Endothelial cell of umbilical vein (primary cell): ENCODE measurements around the gene CNTNAP1. TPM values are rescaled to one million over a fixed set of nuclear protein-coding genes. Genes with fewer than 3 reads are reported as not detected.

ENCODE experiments used
- BruUV-seq: library from RNA; stranded (reverse); fragments of 400-500 nt; replicated peaks from 2 replicates; lab custom pipeline; 2021; lab: Mats Ljungman, UMichigan
- CTCF ChIA-PET: fragments of 300-600, 350-600 bp; sonication (Branson Sonifier 250); formaldehyde crosslinking; loops from one replicate; lab custom pipeline; 2021; ENCODE audit warnings: antibody characterized with exemption, inconsistent platforms; lab: Charles Lee
- POLR2A ChIA-PET: fragments of 300-600, 350-600 bp; sonication (Branson Sonifier 250); formaldehyde crosslinking; loops from one replicate; lab custom pipeline; 2021; ENCODE audit warnings: antibody characterized with exemption, inconsistent platforms; lab: Charles Lee
- DNase-seq: peaks from one replicate; pipeline ENCODE4 v3.0.0-alpha.2; 2011; ENCODE audit warnings: low read depth, low spot score
- FAIRE-seq: peaks from 2 replicates; lab custom pipeline; 2011; peaks lifted over from hg19 to GRCh38; lab: Jason Lieb, UNC
- H2AFZ ChIP-seq: 2 replicates; pipeline ENCODE4 v1.6.0; 2012; ENCODE audit warnings: low read depth, low read length, control low read depth, inconsistent platforms
- H3K27ac ChIP-seq: 2 replicates; pipeline ENCODE4 v1.5.1; 2011; ENCODE audit warnings: low read depth, mild to moderate bottlenecking, control low read depth, low read length, moderate library complexity; ENCODE audit not compliant: insufficient read depth
- H3K27me3 ChIP-seq, 2 experiments: 2 replicates each; pipeline versions ENCODE4 v1.6.0 to v1.6.1; 2011; ENCODE audit warnings: low read length in 2 of 2, mixed read lengths in 1 of 2; ENCODE audit not compliant: control insufficient read depth in 2 of 2, insufficient read depth in 2 of 2
- H3K36me3 ChIP-seq, 2 experiments: 2 replicates in 1 of 2; 3 replicates in 1 of 2; pipeline ENCODE4 v1.5.1; 2011; ENCODE audit warnings: low read length in 2 of 2, mild to moderate bottlenecking in 1 of 2, moderate library complexity in 1 of 2; ENCODE audit not compliant: control insufficient read depth in 2 of 2, insufficient read depth in 2 of 2; ENCODE audit errors: extremely low read depth in 1 of 2
- H3K4me1 ChIP-seq: 3 replicates; pipeline ENCODE4 v1.5.1; 2011; ENCODE audit warnings: mild to moderate bottlenecking, low read length; ENCODE audit not compliant: control insufficient read depth, insufficient read depth; ENCODE audit errors: extremely low read depth
- H3K4me2 ChIP-seq: 2 replicates; pipeline ENCODE4 v1.6.1; 2011; ENCODE audit warnings: low read length, control low read depth, mixed read lengths; ENCODE audit not compliant: insufficient read depth
- H3K4me3 ChIP-seq, 3 experiments: fragments of 200-600 bp in 1 of 3; sonication (generic), shearing (Covaris generic) in 1 of 3; replicated peaks in 1 of 3; 2 replicates each; pipeline ENCODE4 v1.5.1; 2011 to 2016; ENCODE audit warnings: control low read depth in 3 of 3, low read length in 3 of 3, mild to moderate bottlenecking in 2 of 3, inconsistent platforms in 1 of 3, low read depth in 1 of 3, moderate library complexity in 1 of 3; ENCODE audit not compliant: insufficient read depth in 1 of 3
- H3K79me2 ChIP-seq: 2 replicates; pipeline ENCODE4 v1.6.0; 2012; ENCODE audit warnings: low read length, inconsistent platforms; ENCODE audit not compliant: control insufficient read depth, insufficient read depth
- H3K9ac ChIP-seq: replicated peaks from 2 replicates; pipeline ENCODE3; 2011; ENCODE audit warnings: low read length, control low read depth; ENCODE audit not compliant: insufficient read depth; ENCODE audit errors: extremely low read depth
- H3K9me1 ChIP-seq: replicated peaks from 3 replicates; pipeline ENCODE4 v1.6.0; 2011; ENCODE audit warnings: mild to moderate bottlenecking, low read length; ENCODE audit not compliant: control insufficient read depth, insufficient read depth; ENCODE audit errors: extremely low read depth
- H3K9me3 ChIP-seq: replicated peaks from 2 replicates; pipeline ENCODE4 v1.5.1; 2012; ENCODE audit warnings: low read length, inconsistent platforms; ENCODE audit not compliant: control insufficient read depth, insufficient read depth
- H4K20me1 ChIP-seq: replicated peaks from 2 replicates; pipeline ENCODE3; 2011; ENCODE audit warnings: mild to moderate bottlenecking, low read length; ENCODE audit not compliant: control insufficient read depth, insufficient read depth; ENCODE audit errors: extremely low read depth
- CTCF ChIP-seq, 2 donors: IDR thresholded peaks; 1 replicate in 1 of 2; 2 replicates in 1 of 2; pipeline ENCODE4 v1.5.1; 2011; ENCODE audit warnings: low read length in 2 of 2, mild to moderate bottlenecking in 2 of 2, moderate library complexity in 2 of 2, control low read depth in 1 of 2, inconsistent platforms in 1 of 2, low read depth in 1 of 2; ENCODE audit not compliant: insufficient read depth in 1 of 2; ENCODE audit errors: extremely low read depth in 1 of 2
- EZH2 ChIP-seq: IDR thresholded peaks from 2 replicates; pipeline ENCODE4 v1.6.1; 2012; ENCODE audit warnings: borderline replicate concordance, low read depth, mild to moderate bottlenecking, moderate library complexity, low read length, inconsistent platforms; ENCODE audit not compliant: severe bottlenecking
- FOS ChIP-seq: IDR thresholded peaks from 2 replicates; pipeline ENCODE4 v1.6.1; 2011; ENCODE audit warnings: mild to moderate bottlenecking, low read length, moderate library complexity, borderline replicate concordance; ENCODE audit not compliant: insufficient read depth
- GATA2 ChIP-seq: IDR thresholded peaks from 2 replicates; pipeline ENCODE4 v1.7.0; 2011; ENCODE audit warnings: low read depth, mild to moderate bottlenecking, moderate library complexity, mixed read lengths, low read length; ENCODE audit not compliant: insufficient read length, insufficient read depth
- JUN ChIP-seq: IDR thresholded peaks from 2 replicates; pipeline ENCODE4 v1.6.1; 2011; ENCODE audit warnings: borderline replicate concordance, low read depth; ENCODE audit not compliant: insufficient read length, insufficient read depth
- MAX ChIP-seq: IDR thresholded peaks from 2 replicates; pipeline ENCODE4 v1.6.1; 2011; ENCODE audit not compliant: insufficient read depth, insufficient read length
- MYC ChIP-seq: IDR thresholded peaks from one replicate; pipeline ENCODE4 v1.6.1; 2011; ENCODE audit warnings: mild to moderate bottlenecking, low read depth, low read length
- POLR2A ChIP-seq: IDR thresholded peaks from 2 replicates; pipeline ENCODE4 v1.6.1; 2012; ENCODE audit warnings: low read depth, mild to moderate bottlenecking, control low read depth, low read length
- POLR2AphosphoS5 ChIP-seq: IDR thresholded peaks from 2 replicates; pipeline ENCODE4 v1.6.1; 2012; ENCODE audit warnings: low read depth, mild to moderate bottlenecking, control low read depth, low read length, moderate library complexity; ENCODE audit not compliant: insufficient read depth
- dilution Hi-C: fragments of 300-500 bp; cut with MboI; formaldehyde crosslinking; loops from one replicate; pipeline ENCODE4 v1.15.0; 2019; ENCODE audit warnings: low sequenced_read_pairs; ENCODE audit not compliant: extremely low pct_ligation_motif_present
- intact Hi-C: fragments of 100-400 bp; cut with micrococcal nuclease; formaldehyde crosslinking; loops from one replicate; pipeline ENCODE4 v1.10.0; 2022
- polyA plus RNA-seq, 4 experiments: library from polyadenylated mRNA; depleted of rRNA in 3 of 4; stranded (reverse) in 3 of 4; unstranded in 1 of 4; fragments of >200 nt; gene quantifications; 2 replicates each; pipeline versions ENCODE4 v1.2.1 to v1.2.3, GENCODE V29; 2011 to 2012; ENCODE audit warnings: missing spikeins in 1 of 4
- total RNA-seq: library from RNA; stranded (reverse); gene quantifications from 2 replicates; pipeline ENCODE4 v1.2.3, GENCODE V29; 2021

The CNTNAP1 gene
- total and polyA plus RNA-seq, 2 donors (not counting 3 experiments of a cell fraction or from before 2014, with no cell fraction given): 26.3 to 44.8 TPM

- no peak overlapping the region for H3K4me3 ChIP-seq
- no peak overlapping the region for H3K27ac ChIP-seq
- H3K36me3 ChIP-seq: peaks cover 13 to 50% of the 10 kb centered on the region in 2 experiments
- no peak overlapping the region for H2AFZ ChIP-seq
- H3K9ac ChIP-seq: no peak overlapping the region
- no TSS peak for BruUV-seq
- dilution Hi-C loops (no loop called here), intact Hi-C loops (no loop called here)
- POLR2A ChIA-PET: no interaction called here
- H3K9me1 ChIP-seq: no peaks in the 10 kb centered on the region
- H3K4me1 ChIP-seq: no peaks in the 10 kb centered on the region
- CTCF ChIA-PET: interaction anchor here (0.9 to 1.3 kb wide), 2 partner anchors 57 to 128 kb away, joined by 3 read pairs; no protein-coding TSS in a partner anchor
- no peak overlapping the region for H3K4me2 ChIP-seq
- TF ChIP-seq MYC (no peak), FOS (no peak), JUN (no peak), POLR2AphosphoS5 (no peak), POLR2A (no peak), MAX (no peak), EZH2 (no peak), GATA2 (no peak)
- H3K27me3 ChIP-seq: no peaks in the 10 kb centered on the region
- no peaks in the 10 kb centered on the region for H3K79me2 ChIP-seq
- H4K20me1 ChIP-seq: no peaks in the 10 kb centered on the region
- no peak for FAIRE-seq
- no peaks in the 10 kb centered on the region for H3K9me3 ChIP-seq
- DNase-seq: no peak
Observed at GRCh38 chr17:42706732-42707131, 24.4 kb downstream of the CNTNAP1 start.

GRCh38 chr17:42708588-42708987 is 26.3 kb downstream of the CNTNAP1 start:
- Histone ChIP-seq H3K36me3 (peaks cover 15 to 50% of the 10 kb centered on the region in 2 experiments), H3K9me3 (no peaks in the 10 kb centered on the region)

More at GRCh38 chr17:42708588-42708987, 26.3 kb downstream of the CNTNAP1 start:
- Histone ChIP-seq H3K27ac (no peak overlapping the region), H4K20me1 (no peaks in the 10 kb centered on the region), H2AFZ (no peak overlapping the region), H3K4me3 (no peak overlapping the region), H3K9ac (no peak overlapping the region), H3K79me2 (no peaks in the 10 kb centered on the region), H3K27me3 (no peaks in the 10 kb centered on the region), H3K4me1 (no peaks in the 10 kb centered on the region), H3K4me2 (no peak overlapping the region), H3K9me1 (no peaks in the 10 kb centered on the region)
- no peak for DNase-seq
- no TSS peak for BruUV-seq
- POLR2A ChIA-PET: no interaction called here
- no peak for FAIRE-seq
- dilution Hi-C loops (no loop called here), intact Hi-C loops (no loop called here)
- CTCF ChIA-PET: interaction anchor here (1.8 to 2.6 kb wide), 2 partner anchors 55 to 130 kb away, joined by 4 to 21 read pairs; partner anchors contain the start of gene PSMC3IP
- no peak for TF ChIP-seq EZH2
- no peak for TF ChIP-seq CTCF (IDR thresholded peaks at IDR 0.05; ENCODE audit: extremely low read depth in 1 of 2, insufficient read depth in 1 of 2, low read depth in 1 of 2, low read length in 2 of 2)
- TF ChIP-seq MAX: no peak
- TF ChIP-seq JUN: no peak
